B cell (primary cell): ENCODE measurements around the gene VENTX. TPM values are rescaled to one million over a fixed set of nuclear protein-coding genes. Genes with fewer than 3 reads are reported as not detected.
A peak's percentile ranks its signal among the peaks of the same experiment; 100 is the strongest.

Experiments
- ATAC-seq: fragments of 200-7000 bp; cut with Tn5 transposase; one replicate; pipeline ENCODE4 v1.10.0; 2021; ENCODE audit warnings: low read depth, mild to moderate bottlenecking, moderate number of reproducible peaks, moderate library complexity
- CTCF ChIA-PET: fragments of 350-600 bp; sonication (Branson Sonifier 250); formaldehyde crosslinking; loops from one replicate; lab custom pipeline; 2021; ENCODE audit warnings: antibody characterized with exemption, inconsistent platforms; lab: Charles Lee
- POLR2A ChIA-PET: fragments of 350-600 bp; sonication (Branson Sonifier 250); formaldehyde crosslinking; loops from one replicate; lab custom pipeline; 2021; ENCODE audit warnings: antibody characterized with exemption; lab: Charles Lee
- DNase-seq: peaks from one replicate; pipeline ENCODE4 v3.0.0; 2013
- H2AFZ ChIP-seq: 2 replicates; pipeline ENCODE4 v1.6.1; 2012; ENCODE audit warnings: mild to moderate bottlenecking, low read depth, low read length; ENCODE audit not compliant: insufficient read depth, poor library complexity, severe bottlenecking
- H3K27ac ChIP-seq, 2 donors: 1 replicate in 1 of 2; 2 replicates in 1 of 2; pipeline ENCODE4 v1.5.1; 2012 to 2013; ENCODE audit warnings: low read length in 2 of 2, mild to moderate bottlenecking in 2 of 2, moderate library complexity in 1 of 2
- H3K27me3 ChIP-seq, 4 experiments: fragments of 200-600 bp in 1 of 4; sonication (generic) in 1 of 4; replicated peaks in 1 of 4; 1 replicate in 2 of 4; 2 replicates in 2 of 4; pipeline versions ENCODE4 v1.6.1 to v1.7.0; 2013 to 2016; ENCODE audit warnings: low read length in 3 of 4, mild to moderate bottlenecking in 2 of 4, mixed read lengths in 1 of 4, moderate library complexity in 1 of 4; ENCODE audit not compliant: insufficient read depth in 4 of 4, control insufficient read depth in 3 of 4; ENCODE audit errors: control extremely low read depth in 1 of 4
- H3K36me3 ChIP-seq, 2 experiments: replicated peaks in 1 of 2; 1 replicate in 1 of 2; 2 replicates in 1 of 2; pipeline versions ENCODE4 v1.6.1 to v1.7.1; 2013; ENCODE audit warnings: low read length in 1 of 2; ENCODE audit not compliant: insufficient read depth in 2 of 2, control insufficient read depth in 1 of 2; ENCODE audit errors: control extremely low read depth in 1 of 2, extremely low read depth in 1 of 2
- H3K4me1 ChIP-seq, 2 donors: fragments of 200-600 bp in 1 of 2; sonication (generic) in 1 of 2; 1 replicate in 1 of 2; 2 replicates in 1 of 2; pipeline versions ENCODE4 v1.5.1 to v1.6.1; 2013 to 2017; ENCODE audit warnings: low read length in 2 of 2; ENCODE audit not compliant: control insufficient read depth in 2 of 2, insufficient read depth in 2 of 2
- H3K4me2 ChIP-seq: replicated peaks from 2 replicates; pipeline ENCODE3; 2012; ENCODE audit warnings: mild to moderate bottlenecking, low read depth, low read length; ENCODE audit not compliant: poor library complexity, severe bottlenecking
- H3K4me3 ChIP-seq, 5 experiments: fragments of 200-600 bp in 1 of 5; sonication (generic) in 1 of 5; 1 replicate in 3 of 5; 2 replicates in 2 of 5; pipeline versions ENCODE4 v1.5.1 to v1.7.0; 2011 to 2016; ENCODE audit warnings: low read length in 4 of 5, mild to moderate bottlenecking in 4 of 5, low read depth in 2 of 5, control low read depth in 1 of 5, moderate library complexity in 1 of 5; ENCODE audit not compliant: insufficient read depth in 1 of 5; ENCODE audit errors: control extremely low read depth in 1 of 5, extremely low read depth in 1 of 5
- H3K79me2 ChIP-seq: fragments of 200-600 bp; sonication (generic); one replicate; pipeline ENCODE4 v1.6.0; 2016; ENCODE audit warnings: low read length; ENCODE audit not compliant: control insufficient read depth, insufficient read depth
- H3K9ac ChIP-seq: fragments of 200-600 bp; sonication (generic); 2 replicates; pipeline ENCODE4 v1.6.1; 2017; ENCODE audit warnings: mild to moderate bottlenecking, low read length, moderate library complexity
- H3K9me3 ChIP-seq, 3 donors: one replicate each; pipeline versions ENCODE4 v1.6.1 to v1.7.1; 2013; ENCODE audit warnings: low read length in 2 of 3; ENCODE audit not compliant: control insufficient read depth in 2 of 3, insufficient read depth in 1 of 3; ENCODE audit errors: control extremely low read depth in 1 of 3
- H4K20me1 ChIP-seq: 2 replicates; pipeline ENCODE4 v1.6.0; 2012; ENCODE audit warnings: mild to moderate bottlenecking, low read length; ENCODE audit not compliant: insufficient read depth, control insufficient read depth, poor library complexity, severe bottlenecking
- H3K27ac Mint-ChIP-seq: one replicate; pipeline ENCODE4 v1.8.0; 2021; ENCODE audit warnings: mixed read lengths
- H3K27me3 Mint-ChIP-seq: one replicate; pipeline ENCODE4 v1.8.0; 2021; ENCODE audit warnings: mixed read lengths
- H3K4me1 Mint-ChIP-seq: one replicate; pipeline ENCODE4 v1.8.0; 2021; ENCODE audit warnings: mixed read lengths
- H3K4me3 Mint-ChIP-seq: one replicate; pipeline ENCODE4 v1.8.0; 2021; ENCODE audit warnings: mixed read lengths
- H3K9me3 Mint-ChIP-seq: one replicate; pipeline ENCODE4 v1.8.0; 2022; ENCODE audit warnings: mixed read lengths; ENCODE audit not compliant: insufficient read depth
- EZH2 ChIP-seq: IDR thresholded peaks from 2 replicates; pipeline ENCODE4 v1.6.1; 2012; ENCODE audit warnings: borderline replicate concordance, low read depth, mild to moderate bottlenecking, moderate library complexity, low read length; ENCODE audit not compliant: insufficient read depth, poor library complexity, severe bottlenecking
- WGBS: methylation state at CpG from one replicate; pipeline ENCODE4 v1.1.5; 2013; ENCODE audit warnings: missing lambda C conversion rate; ENCODE audit not compliant: insufficient coverage; 5-methylcytosine and 5-hydroxymethylcytosine counted together
- intact Hi-C: fragments of 100-400 bp; cut with micrococcal nuclease; formaldehyde crosslinking; loops from one replicate; pipeline ENCODE4 v1.10.0; 2022
- polyA plus RNA-seq: library from polyadenylated mRNA; depleted of rRNA; stranded (reverse); fragments of >200 nt; gene quantifications from 2 replicates; pipeline ENCODE4 v1.2.3, GENCODE V29; 2012
- total RNA-seq, 2 donors: library from RNA; stranded (reverse); fragments of 120-200 nt in 1 of 2; gene quantifications; 1 replicate in 1 of 2; 2 replicates in 1 of 2; pipeline versions ENCODE4 v1.2.3 to v1.2.4, GENCODE V29; 2013 to 2022
- TF ChIP-seq, protein P1 (sequence below): fragments of 200-600 bp; IDR thresholded peaks from one replicate; pipeline ENCODE4 v1.8.0; 2022; ENCODE audit warnings: antibody characterized with exemption, mild to moderate bottlenecking

The VENTX gene
- total and polyA plus RNA-seq, 2 donors (not counting 1 experiment from before 2014, with no cell fraction given): 0.82 TPM; not detected in 1

DNA sequence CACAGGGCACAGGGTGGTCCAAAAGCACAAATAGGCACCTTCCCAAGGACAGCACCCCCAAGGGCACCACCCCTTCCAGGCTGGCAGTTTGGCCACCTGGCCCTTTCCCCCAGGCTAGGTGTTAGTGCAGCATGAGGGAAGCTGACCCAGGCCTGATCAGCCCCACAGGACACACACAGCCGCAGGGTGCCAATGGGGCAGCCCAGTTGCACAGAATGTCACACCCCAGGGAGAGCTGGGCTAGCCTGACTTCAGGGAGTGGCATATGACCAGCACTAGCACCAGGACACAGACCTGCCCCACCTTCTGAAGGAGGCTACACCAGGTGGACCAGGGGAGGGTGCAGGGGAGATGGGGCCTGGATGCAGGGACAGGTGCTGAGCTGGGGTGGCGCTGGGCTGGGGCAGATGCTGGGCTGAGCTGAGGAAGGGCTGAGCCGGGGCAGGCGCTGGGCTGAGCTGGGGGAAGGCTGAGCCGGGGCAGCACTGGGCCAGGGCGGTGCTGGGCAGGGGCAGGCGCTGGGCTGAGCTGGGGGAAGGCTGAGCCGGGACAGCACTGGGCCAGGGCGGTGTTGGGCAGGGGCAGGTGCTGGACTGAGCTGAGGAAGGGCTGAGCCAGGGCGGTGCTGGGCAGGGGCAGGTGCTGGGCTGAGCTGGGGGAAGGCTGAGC, 42.9 kb downstream of the VENTX start:
- H4K20me1 ChIP-seq: peaks cover 7% of the 10 kb centered on the region
- H3K9me3 ChIP-seq: no peaks in the 10 kb centered on the region
- H3K36me3 ChIP-seq: peaks cover 0 to 40% of the 10 kb centered on the region in 2 experiments
- no peak overlapping the region for H3K4me2 ChIP-seq
- intact Hi-C loops: no loop called here
- DNase-seq: no peak
- H3K27ac ChIP-seq: no peak overlapping the region
- H3K4me1 Mint-ChIP-seq: peaks cover 32% of the 10 kb centered on the region
- TF ChIP-seq EZH2: no peak
- TF ChIP-seq, protein P1, sequence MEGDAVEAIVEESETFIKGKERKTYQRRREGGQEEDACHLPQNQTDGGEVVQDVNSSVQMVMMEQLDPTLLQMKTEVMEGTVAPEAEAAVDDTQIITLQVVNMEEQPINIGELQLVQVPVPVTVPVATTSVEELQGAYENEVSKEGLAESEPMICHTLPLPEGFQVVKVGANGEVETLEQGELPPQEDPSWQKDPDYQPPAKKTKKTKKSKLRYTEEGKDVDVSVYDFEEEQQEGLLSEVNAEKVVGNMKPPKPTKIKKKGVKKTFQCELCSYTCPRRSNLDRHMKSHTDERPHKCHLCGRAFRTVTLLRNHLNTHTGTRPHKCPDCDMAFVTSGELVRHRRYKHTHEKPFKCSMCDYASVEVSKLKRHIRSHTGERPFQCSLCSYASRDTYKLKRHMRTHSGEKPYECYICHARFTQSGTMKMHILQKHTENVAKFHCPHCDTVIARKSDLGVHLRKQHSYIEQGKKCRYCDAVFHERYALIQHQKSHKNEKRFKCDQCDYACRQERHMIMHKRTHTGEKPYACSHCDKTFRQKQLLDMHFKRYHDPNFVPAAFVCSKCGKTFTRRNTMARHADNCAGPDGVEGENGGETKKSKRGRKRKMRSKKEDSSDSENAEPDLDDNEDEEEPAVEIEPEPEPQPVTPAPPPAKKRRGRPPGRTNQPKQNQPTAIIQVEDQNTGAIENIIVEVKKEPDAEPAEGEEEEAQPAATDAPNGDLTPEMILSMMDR: no peak
- POLR2A ChIA-PET: interaction anchor here (0.6 to 1.3 kb wide), 3 partner anchors 17 to 20 kb away, joined by 3 read pairs; no protein-coding TSS in a partner anchor
- no peak overlapping the region for H2AFZ ChIP-seq
- CTCF ChIA-PET: interaction anchor here (1.4 to 3.7 kb wide), 2 partner anchors 27 to 49 kb away, joined by 7 to 21 read pairs; no protein-coding TSS in a partner anchor
- H3K9me3 Mint-ChIP-seq: no peaks in the 10 kb centered on the region
- H3K4me3 ChIP-seq: no peak overlapping the region
- no peaks in the 10 kb centered on the region for H3K27me3 Mint-ChIP-seq
- H3K27ac Mint-ChIP-seq: peak overlapping the region; percentile 56
- H3K4me1 ChIP-seq: peaks cover 37 to 47% of the 10 kb centered on the region in 2 donors
- H3K9ac ChIP-seq: no peak overlapping the region
- no peaks in the 10 kb centered on the region for H3K27me3 ChIP-seq
- WGBS: 95% methylated on average over 10 of the region's 10 CpGs
- H3K4me3 Mint-ChIP-seq: no peak overlapping the region
- no peak for ATAC-seq
- peaks cover 8% of the 10 kb centered on the region for H3K79me2 ChIP-seq

DNA sequence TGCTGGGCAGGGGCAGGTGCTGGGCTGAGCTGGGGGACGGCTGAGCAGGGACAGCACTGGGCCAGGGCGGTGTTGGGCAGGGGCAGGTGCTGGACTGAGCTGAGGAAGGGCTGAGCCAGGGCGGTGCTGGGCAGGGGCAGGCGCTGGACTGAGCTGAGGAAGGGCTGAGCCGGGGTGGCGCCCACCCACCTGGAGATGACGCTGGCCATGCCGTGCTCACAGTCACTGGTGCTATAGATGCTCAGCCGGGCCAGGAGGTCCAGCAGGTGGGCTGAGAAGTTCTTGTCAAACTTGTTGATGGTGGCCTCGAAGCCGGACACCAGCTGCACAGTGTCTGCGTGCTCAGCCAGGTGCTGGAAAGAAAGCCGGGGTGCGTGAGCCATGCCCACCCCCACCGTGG, 43.4 kb downstream of the VENTX start:
- Histone ChIP-seq H3K9ac (no peak overlapping the region), H3K27me3 (no peaks in the 10 kb centered on the region), H3K36me3 (peaks cover 0 to 46% of the 10 kb centered on the region in 2 experiments), H3K9me3 (no peaks in the 10 kb centered on the region), H4K20me1 (peaks cover 7% of the 10 kb centered on the region), H2AFZ (no peak overlapping the region), H3K4me3 (no peak overlapping the region), H3K79me2 (peaks cover 3% of the 10 kb centered on the region), H3K4me2 (no peak overlapping the region), H3K4me1 (peaks cover 33 to 42% of the 10 kb centered on the region in 2 donors), H3K27ac (no peak overlapping the region)
- TF ChIP-seq, protein P1: no peak
- TF ChIP-seq EZH2: no peak
- Mint-ChIP-seq H3K4me3 (no peak overlapping the region), H3K4me1 (peaks cover 29% of the 10 kb centered on the region), H3K9me3 (no peaks in the 10 kb centered on the region), H3K27me3 (no peaks in the 10 kb centered on the region), H3K27ac (no peak overlapping the region)
- 98% methylated on average over 12 of the region's 15 CpGs for WGBS
- CTCF ChIA-PET: interaction anchor here (1.1 to 3.7 kb wide), 3 partner anchors 26 to 48 kb away, joined by 5 to 21 read pairs (median 7); no protein-coding TSS in a partner anchor
- POLR2A ChIA-PET: interaction anchor here (0.6 to 1.1 kb wide), 2 partner anchors 17 to 20 kb away, joined by 3 read pairs; no protein-coding TSS in a partner anchor
- no peak for DNase-seq
- no peak for ATAC-seq
- intact Hi-C loops: no loop called here
